ENCODE results near the gene ITGAL. TPM values are rescaled to one million over a fixed set of nuclear protein-coding genes. Genes with fewer than 3 reads are reported as not detected.

ITGAL gene
- total and polyA plus RNA-seq, 2 of the 13 experiments (the other 11 are each of a cell fraction or from before 2014, with no cell fraction given), result 0.86 to 1.2 TPM

DNA sequence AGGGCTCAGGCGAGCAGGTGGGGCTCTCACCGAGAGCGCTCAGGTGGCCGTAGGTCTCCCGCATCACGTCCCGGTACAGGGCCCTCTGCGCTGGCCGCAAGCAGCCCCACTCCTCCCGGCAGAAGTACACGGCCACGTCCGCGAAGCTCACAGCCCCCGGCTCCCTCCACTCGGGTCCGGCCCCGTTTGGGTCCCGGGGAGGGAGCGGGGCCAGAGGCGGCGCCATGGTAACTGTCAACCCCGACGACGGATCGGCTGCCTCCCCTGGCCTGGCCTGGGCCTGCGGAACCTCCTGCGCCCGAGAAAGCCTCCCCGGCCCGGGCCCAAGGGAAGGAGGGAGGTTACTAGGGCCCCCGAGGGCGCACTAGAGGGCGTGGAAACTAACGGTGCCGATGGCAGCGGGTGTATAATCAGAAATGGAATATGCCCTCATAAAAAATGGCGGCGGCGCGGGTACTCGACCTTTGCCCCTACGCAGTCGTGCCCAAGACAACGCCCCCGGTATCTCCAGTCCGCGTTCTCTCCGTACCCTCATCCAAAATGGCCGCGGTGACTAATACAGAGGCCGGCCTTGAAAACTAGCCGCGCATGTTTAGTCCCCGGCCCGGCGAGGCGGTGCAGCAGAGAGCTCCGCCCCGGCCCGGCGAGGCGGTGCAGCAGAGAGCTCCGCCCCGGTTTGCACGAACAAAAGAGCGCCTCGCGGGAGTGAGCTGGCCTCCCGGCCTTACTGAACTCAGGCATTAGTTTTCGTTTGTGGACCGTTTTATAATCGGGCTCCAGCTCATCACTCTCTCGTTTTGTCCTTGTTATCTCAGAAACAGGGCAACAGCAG, 85.6 kb downstream of the ITGAL start, which contains the start of gene ZNF764 (continued):
- TF ChIP-seq, protein P1, sequence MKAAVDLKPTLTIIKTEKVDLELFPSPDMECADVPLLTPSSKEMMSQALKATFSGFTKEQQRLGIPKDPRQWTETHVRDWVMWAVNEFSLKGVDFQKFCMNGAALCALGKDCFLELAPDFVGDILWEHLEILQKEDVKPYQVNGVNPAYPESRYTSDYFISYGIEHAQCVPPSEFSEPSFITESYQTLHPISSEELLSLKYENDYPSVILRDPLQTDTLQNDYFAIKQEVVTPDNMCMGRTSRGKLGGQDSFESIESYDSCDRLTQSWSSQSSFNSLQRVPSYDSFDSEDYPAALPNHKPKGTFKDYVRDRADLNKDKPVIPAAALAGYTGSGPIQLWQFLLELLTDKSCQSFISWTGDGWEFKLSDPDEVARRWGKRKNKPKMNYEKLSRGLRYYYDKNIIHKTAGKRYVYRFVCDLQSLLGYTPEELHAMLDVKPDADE (CRISPR knock-in tag; IDR thresholded peaks at IDR 0.05), result no peak
- TF ChIP-seq, protein P2, sequence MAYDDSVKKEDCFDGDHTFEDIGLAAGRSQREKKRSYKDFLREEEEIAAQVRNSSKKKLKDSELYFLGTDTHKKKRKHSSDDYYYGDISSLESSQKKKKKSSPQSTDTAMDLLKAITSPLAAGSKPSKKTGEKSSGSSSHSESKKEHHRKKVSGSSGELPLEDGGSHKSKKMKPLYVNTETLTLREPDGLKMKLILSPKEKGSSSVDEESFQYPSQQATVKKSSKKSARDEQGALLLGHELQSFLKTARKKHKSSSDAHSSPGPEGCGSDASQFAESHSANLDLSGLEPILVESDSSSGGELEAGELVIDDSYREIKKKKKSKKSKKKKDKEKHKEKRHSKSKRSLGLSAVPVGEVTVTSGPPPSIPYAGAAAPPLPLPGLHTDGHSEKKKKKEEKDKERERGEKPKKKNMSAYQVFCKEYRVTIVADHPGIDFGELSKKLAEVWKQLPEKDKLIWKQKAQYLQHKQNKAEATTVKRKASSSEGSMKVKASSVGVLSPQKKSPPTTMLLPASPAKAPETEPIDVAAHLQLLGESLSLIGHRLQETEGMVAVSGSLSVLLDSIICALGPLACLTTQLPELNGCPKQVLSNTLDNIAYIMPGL (CRISPR knock-in tag; IDR thresholded peaks at IDR 0.05; ENCODE audit: borderline replicate concordance in 1 of 2, low read depth in 1 of 2), result peak; percentile 19 to 98
- no peak for TF ChIP-seq NBN (conservative IDR thresholded peaks at IDR 0.05)
- TF ChIP-seq EED (CRISPR knock-in tag; IDR thresholded peaks at IDR 0.05), result peak; percentile 74; the same call in 1 of the 2 replicates
- no peak for TF ChIP-seq ZNF496 (CRISPR knock-in tag; IDR thresholded peaks at IDR 0.05; ENCODE audit: insufficient replicate concordance)
- TF ChIP-seq ZFP1 (CRISPR knock-in tag; IDR thresholded peaks at IDR 0.05), result no peak; the same call in 1 of the 2 replicates
- peak; percentile 45; the same call in 1 of the 2 replicates for TF ChIP-seq ZC3H4 (CRISPR knock-in tag; IDR thresholded peaks at IDR 0.05; ENCODE audit: borderline replicate concordance)
- peak; percentile 93 for TF ChIP-seq POLR2AphosphoS5 (IDR thresholded peaks at IDR 0.05; ENCODE audit: low read depth, low read length)
- no peak for TF ChIP-seq NFE2L2 (IDR thresholded peaks at IDR 0.05; ENCODE audit: low read length)
- TF ChIP-seq ARNT2 (CRISPR knock-in tag; IDR thresholded peaks at IDR 0.05; ENCODE audit: low read depth), result peak; percentile 61; the same call in 1 of the 2 replicates
- TF ChIP-seq SMAD9 (CRISPR knock-in tag; IDR thresholded peaks at IDR 0.05), result no peak; the same call in 1 of the 2 replicates
- TF ChIP-seq NFKBIZ (CRISPR knock-in tag; IDR thresholded peaks at IDR 0.05), result peak; percentile 23; the same call in 1 of the 2 replicates
- peak; percentile 55; the same call in 1 of the 2 replicates for TF ChIP-seq ZNF329 (CRISPR knock-in tag; IDR thresholded peaks at IDR 0.05; ENCODE audit: low read depth)
- TF ChIP-seq EP300 (IDR thresholded peaks at IDR 0.05; ENCODE audit: low read depth in 2 of 2, low read length in 2 of 2), result peak in 1 of 2 experiments; percentile 38; a peak in 2 of 4 replicates
- TF ChIP-seq EP300 (CRISPR knock-in tag; IDR thresholded peaks at IDR 0.05; ENCODE audit: borderline replicate concordance), result no peak
- TF ChIP-seq ADNP (CRISPR knock-in tag; IDR thresholded peaks at IDR 0.05), result no peak
- TF ChIP-seq ZFYVE20 (CRISPR knock-in tag; IDR thresholded peaks at IDR 0.05; ENCODE audit: borderline replicate concordance, low read depth), result no peak
- TF ChIP-seq ZNF260 (CRISPR knock-in tag; IDR thresholded peaks at IDR 0.05; ENCODE audit: borderline replicate concordance, low read depth), result no peak
- TF ChIP-seq, protein P3, sequence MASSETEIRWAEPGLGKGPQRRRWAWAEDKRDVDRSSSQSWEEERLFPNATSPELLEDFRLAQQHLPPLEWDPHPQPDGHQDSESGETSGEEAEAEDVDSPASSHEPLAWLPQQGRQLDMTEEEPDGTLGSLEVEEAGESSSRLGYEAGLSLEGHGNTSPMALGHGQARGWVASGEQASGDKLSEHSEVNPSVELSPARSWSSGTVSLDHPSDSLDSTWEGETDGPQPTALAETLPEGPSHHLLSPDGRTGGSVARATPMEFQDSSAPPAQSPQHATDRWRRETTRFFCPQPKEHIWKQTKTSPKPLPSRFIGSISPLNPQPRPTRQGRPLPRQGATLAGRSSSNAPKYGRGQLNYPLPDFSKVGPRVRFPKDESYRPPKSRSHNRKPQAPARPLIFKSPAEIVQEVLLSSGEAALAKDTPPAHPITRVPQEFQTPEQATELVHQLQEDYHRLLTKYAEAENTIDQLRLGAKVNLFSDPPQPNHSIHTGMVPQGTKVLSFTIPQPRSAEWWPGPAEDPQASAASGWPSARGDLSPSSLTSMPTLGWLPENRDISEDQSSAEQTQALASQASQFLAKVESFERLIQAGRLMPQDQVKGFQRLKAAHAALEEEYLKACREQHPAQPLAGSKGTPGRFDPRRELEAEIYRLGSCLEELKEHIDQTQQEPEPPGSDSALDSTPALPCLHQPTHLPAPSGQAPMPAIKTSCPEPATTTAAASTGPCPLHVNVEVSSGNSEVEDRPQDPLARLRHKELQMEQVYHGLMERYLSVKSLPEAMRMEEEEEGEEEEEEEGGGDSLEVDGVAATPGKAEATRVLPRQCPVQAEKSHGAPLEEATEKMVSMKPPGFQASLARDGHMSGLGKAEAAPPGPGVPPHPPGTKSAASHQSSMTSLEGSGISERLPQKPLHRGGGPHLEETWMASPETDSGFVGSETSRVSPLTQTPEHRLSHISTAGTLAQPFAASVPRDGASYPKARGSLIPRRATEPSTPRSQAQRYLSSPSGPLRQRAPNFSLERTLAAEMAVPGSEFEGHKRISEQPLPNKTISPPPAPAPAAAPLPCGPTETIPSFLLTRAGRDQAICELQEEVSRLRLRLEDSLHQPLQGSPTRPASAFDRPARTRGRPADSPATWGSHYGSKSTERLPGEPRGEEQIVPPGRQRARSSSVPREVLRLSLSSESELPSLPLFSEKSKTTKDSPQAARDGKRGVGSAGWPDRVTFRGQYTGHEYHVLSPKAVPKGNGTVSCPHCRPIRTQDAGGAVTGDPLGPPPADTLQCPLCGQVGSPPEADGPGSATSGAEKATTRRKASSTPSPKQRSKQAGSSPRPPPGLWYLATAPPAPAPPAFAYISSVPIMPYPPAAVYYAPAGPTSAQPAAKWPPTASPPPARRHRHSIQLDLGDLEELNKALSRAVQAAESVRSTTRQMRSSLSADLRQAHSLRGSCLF (CRISPR knock-in tag; IDR thresholded peaks at IDR 0.05; ENCODE audit: borderline replicate concordance), result no peak
- TF ChIP-seq, protein P4, sequence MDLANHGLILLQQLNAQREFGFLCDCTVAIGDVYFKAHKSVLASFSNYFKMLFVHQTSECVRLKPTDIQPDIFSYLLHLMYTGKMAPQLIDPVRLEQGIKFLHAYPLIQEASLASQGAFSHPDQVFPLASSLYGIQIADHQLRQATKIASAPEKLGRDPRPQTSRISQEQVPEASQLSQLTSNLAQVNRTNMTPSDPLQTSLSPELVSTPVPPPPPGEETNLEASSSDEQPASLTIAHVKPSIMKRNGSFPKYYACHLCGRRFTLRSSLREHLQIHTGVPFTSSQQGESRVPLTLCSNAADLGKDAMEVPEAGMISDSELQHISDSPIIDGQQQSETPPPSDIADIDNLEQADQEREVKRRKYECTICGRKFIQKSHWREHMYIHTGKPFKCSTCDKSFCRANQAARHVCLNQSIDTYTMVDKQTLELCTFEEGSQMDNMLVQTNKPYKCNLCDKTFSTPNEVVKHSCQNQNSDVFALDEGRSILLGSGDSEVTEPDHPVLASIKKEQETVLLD (CRISPR knock-in tag; IDR thresholded peaks at IDR 0.05; ENCODE audit: low read depth), result peak; percentile 96
